Heart left ventricle (tissue), 16 donors: ENCODE data around the gene CYLC1. TPM values are rescaled to one million over a fixed set of nuclear protein-coding genes. Genes with fewer than 3 reads are reported as not detected.

Experiments
- ATAC-seq, 4 donors: fragments of 200-7000 bp; cut with Tn5 transposase; one replicate each; pipeline ENCODE4 v1.9.1; 2020 to 2022; ENCODE audit warnings: moderate library complexity in 4 of 4, mild to moderate bottlenecking in 3 of 4, moderate number of reproducible peaks in 1 of 4
- DNase-seq, 5 donors: peaks; one replicate each; pipeline ENCODE4 v3.0.0-alpha.2; 2020
- H3K27ac ChIP-seq, 12 donors: fragments of 200-600 bp; sonication (generic) in 4 of 12; one replicate each; pipeline versions ENCODE4 v1.5.0 to v1.8.0; 2016 to 2022; ENCODE audit warnings: mild to moderate bottlenecking in 2 of 12
- H3K27me3 ChIP-seq, 9 donors: fragments of 200-600 bp; sonication (generic) in 2 of 9; one replicate each; pipeline versions ENCODE4 v1.5.1 to v1.8.0; 2016 to 2022; ENCODE audit warnings: mild to moderate bottlenecking in 3 of 9
- H3K36me3 ChIP-seq, 9 donors: fragments of 200-600 bp; sonication (generic) in 2 of 9; one replicate each; pipeline versions ENCODE4 v1.5.0 to v1.8.0; 2018 to 2022; ENCODE audit warnings: mild to moderate bottlenecking in 2 of 9
- H3K4me1 ChIP-seq, 12 donors: fragments of 200-600 bp; sonication (generic) in 4 of 12; one replicate each; pipeline versions ENCODE4 v1.5.0 to v1.8.0; 2016 to 2022; ENCODE audit warnings: mild to moderate bottlenecking in 3 of 12
- H3K4me3 ChIP-seq, 12 donors: fragments of 200-600 bp; sonication (generic) in 4 of 12; one replicate each; pipeline versions ENCODE4 v1.5.0 to v1.8.0; 2017 to 2022; ENCODE audit warnings: mild to moderate bottlenecking in 9 of 12, moderate library complexity in 4 of 12
- H3K9me3 ChIP-seq, 12 donors: fragments of 200-600 bp; sonication (generic) in 4 of 12; one replicate each; pipeline versions ENCODE4 v1.5.0 to v1.8.0; 2016 to 2022; ENCODE audit warnings: mild to moderate bottlenecking in 1 of 12
- CTCF ChIP-seq, 12 donors: fragments of 200-600 bp; sonication (generic) in 4 of 12; IDR thresholded peaks; one replicate each; pipeline versions ENCODE4 v1.5.0 to v1.8.0; 2018 to 2022; ENCODE audit warnings: antibody characterized with exemption in 12 of 12, mild to moderate bottlenecking in 5 of 12
- POLR2A ChIP-seq, 2 donors: fragments of 450-650 bp; IDR thresholded peaks; one replicate each; pipeline ENCODE4 v1.6.1; 2017; ENCODE audit warnings: antibody characterized with exemption in 2 of 2, mild to moderate bottlenecking in 2 of 2, moderate library complexity in 2 of 2
- WGBS, 4 donors: extraction: QIAGEN DNeasy Blood & Tissue Kit in 2 of 4; methylation state at CpG; one replicate each; pipeline versions ENCODE4 v1.1.5 to v1.1.7; 2013 to 2018; 5-methylcytosine and 5-hydroxymethylcytosine counted together
- intact Hi-C, 10 donors: fragments of 100-400 bp; cut with DNase I; formaldehyde crosslinking; loops; one replicate each; pipeline versions ENCODE4 v1.11.1 to v1.14.2; 2022
- polyA plus RNA-seq, 2 donors: library from polyadenylated mRNA; stranded (reverse); fragments of 200-250 nt; gene quantifications; one replicate each; pipeline ENCODE4 v1.2.3, GENCODE V29; 2013
- total RNA-seq, 9 donors: library from RNA; depleted of rRNA in 2 of 9; stranded (reverse); fragments of >200 nt in 2 of 9; fragmentation: NEBNext Ultra II Directional in 3 of 9; extraction: Animal tissue kit (Norgen Biotek cat#: 25700) in 3 of 9; gene quantifications; one replicate each; pipeline versions ENCODE4 v1.1.0 to v1.2.4, GENCODE V29; 2016 to 2023
- donor health status: ischemic (EF 13 %, LVEDD 7.1; RV severe dilation, severe dysfunction).
- donor health status: healthy with polysubstance abuse.
- donor health status: DM: no; HTN: yes; CAD: no.
- donor health status: DM: no; HTN: no; CAD: no.
- donor health status: ischemic (EF 25% LVEDD 6.9; RV normal size, moderate dysfunction).
- donor health status: ischemic (EF 25% LVEDD 5.7; RV mildly dilated, moderate dysfunction).
- donor health status: healthy.
- donor health status: DM: yes; HTN: yes; CAD: no.
- donor health status: ischemic (EF 35%, LVEDD 5.7; RV mildly dilated, moderate dysfunction).
- donor health status: nonischemic (EF 11% LVEDD 7.7; RV severe dilation, severe dysfunction).
- donor health status: DM: yes; HTN: yes; CAD: no.
- donor health status: PGD.
- donor health status: ischemic (EF 29% LVEDD 5.4; RV normal size, mild dysfunction).
- donor health status: nonischemic (EF 23%, LVEDD 6.1; RV moderate dilation, normal function).

The CYLC1 gene
- total and polyA plus RNA-seq, 11 donors: not detected

- Histone ChIP-seq H3K27me3 (no peaks in the 10 kb centered on the region), H3K4me3 (no peak overlapping the region), H3K4me1 (no peaks in the 10 kb centered on the region), H3K27ac (no peak overlapping the region), H3K36me3 (no peaks in the 10 kb centered on the region), H3K9me3 (no peaks in the 10 kb centered on the region)
- TF ChIP-seq POLR2A (IDR thresholded peaks at IDR 0.05) (no peak), CTCF (IDR thresholded peaks at IDR 0.05) (peak in 2 of 12 donors; percentile 21 to 22)
- ATAC-seq (no peak), DNase-seq (no peak)
- WGBS, 4 donors: 22 to 38% (median 28%) methylated on average over 2 of the region's 2 CpGs
- intact Hi-C loops: no loop called here
Observed at GRCh38 chrX:83916525-83916924, 55.6 kb downstream of the CYLC1 start.

GRCh38 chrX:83934220-83934619 is 73.3 kb downstream of the CYLC1 start:
- TF ChIP-seq CTCF (IDR thresholded peaks at IDR 0.05): no peak
- TF ChIP-seq POLR2A (IDR thresholded peaks at IDR 0.05): no peak
- ATAC-seq (no peak), DNase-seq (no peak)
- Histone ChIP-seq H3K4me1 (no peaks in the 10 kb centered on the region), H3K27me3 (no peaks in the 10 kb centered on the region), H3K4me3 (no peak overlapping the region), H3K9me3 (no peaks in the 10 kb centered on the region), H3K27ac (no peak overlapping the region), H3K36me3 (no peaks in the 10 kb centered on the region)
- intact Hi-C loops: no loop called here
- WGBS, 4 donors: 64 to 70% (median 68%) methylated on average over 2 of the region's 2 CpGs
